ENCODE measurements around the gene DDN. TPM values are rescaled to one million over a fixed set of nuclear protein-coding genes. Genes with fewer than 3 reads are reported as not detected.

Gene DDN
- total RNA-seq, 2 donors from 2014 or later: 0.14 TPM; not detected in 1

DNA sequence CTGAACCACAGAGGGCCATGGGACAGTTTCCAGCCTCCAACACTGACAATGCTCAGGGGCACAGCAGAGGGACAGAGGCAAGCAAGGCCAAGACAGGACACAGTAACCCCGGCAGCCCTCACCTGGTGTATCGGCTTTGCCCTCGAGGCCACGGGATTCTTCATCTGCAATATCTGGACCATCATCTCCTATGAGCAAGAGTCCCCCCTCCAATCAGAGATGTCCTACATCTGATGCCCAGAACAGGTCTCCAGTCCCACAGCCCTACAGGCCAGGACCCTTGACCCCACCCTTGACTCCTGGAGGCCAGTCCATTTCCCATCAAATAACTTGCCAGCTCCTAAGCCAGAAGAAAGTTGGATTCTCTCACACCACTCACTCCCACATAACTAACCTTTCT lies 44.1 kb upstream of the DDN start:
- DNase-seq (ENCODE audit: low spot score) (no peak), ATAC-seq (ENCODE audit: insufficient number of reproducible peaks, low FRiP score, low read depth) (no peak)
- Histone ChIP-seq H3K27ac (no peak overlapping the region), H3K4me1 (ENCODE audit: control insufficient read depth in 1 of 2, low read depth in 2 of 2) (no peaks in the 10 kb centered on the region), H3K36me3 (peaks cover 95% of the 10 kb centered on the region), H3K27me3 (replicated peaks; ENCODE audit: insufficient read depth) (no peaks in the 10 kb centered on the region), H3K9me3 (no peaks in the 10 kb centered on the region), H3K4me3 (no peak overlapping the region)
- TF ChIP-seq, protein P1, sequence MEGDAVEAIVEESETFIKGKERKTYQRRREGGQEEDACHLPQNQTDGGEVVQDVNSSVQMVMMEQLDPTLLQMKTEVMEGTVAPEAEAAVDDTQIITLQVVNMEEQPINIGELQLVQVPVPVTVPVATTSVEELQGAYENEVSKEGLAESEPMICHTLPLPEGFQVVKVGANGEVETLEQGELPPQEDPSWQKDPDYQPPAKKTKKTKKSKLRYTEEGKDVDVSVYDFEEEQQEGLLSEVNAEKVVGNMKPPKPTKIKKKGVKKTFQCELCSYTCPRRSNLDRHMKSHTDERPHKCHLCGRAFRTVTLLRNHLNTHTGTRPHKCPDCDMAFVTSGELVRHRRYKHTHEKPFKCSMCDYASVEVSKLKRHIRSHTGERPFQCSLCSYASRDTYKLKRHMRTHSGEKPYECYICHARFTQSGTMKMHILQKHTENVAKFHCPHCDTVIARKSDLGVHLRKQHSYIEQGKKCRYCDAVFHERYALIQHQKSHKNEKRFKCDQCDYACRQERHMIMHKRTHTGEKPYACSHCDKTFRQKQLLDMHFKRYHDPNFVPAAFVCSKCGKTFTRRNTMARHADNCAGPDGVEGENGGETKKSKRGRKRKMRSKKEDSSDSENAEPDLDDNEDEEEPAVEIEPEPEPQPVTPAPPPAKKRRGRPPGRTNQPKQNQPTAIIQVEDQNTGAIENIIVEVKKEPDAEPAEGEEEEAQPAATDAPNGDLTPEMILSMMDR (IDR thresholded peaks at IDR 0.05): no peak

DNA sequence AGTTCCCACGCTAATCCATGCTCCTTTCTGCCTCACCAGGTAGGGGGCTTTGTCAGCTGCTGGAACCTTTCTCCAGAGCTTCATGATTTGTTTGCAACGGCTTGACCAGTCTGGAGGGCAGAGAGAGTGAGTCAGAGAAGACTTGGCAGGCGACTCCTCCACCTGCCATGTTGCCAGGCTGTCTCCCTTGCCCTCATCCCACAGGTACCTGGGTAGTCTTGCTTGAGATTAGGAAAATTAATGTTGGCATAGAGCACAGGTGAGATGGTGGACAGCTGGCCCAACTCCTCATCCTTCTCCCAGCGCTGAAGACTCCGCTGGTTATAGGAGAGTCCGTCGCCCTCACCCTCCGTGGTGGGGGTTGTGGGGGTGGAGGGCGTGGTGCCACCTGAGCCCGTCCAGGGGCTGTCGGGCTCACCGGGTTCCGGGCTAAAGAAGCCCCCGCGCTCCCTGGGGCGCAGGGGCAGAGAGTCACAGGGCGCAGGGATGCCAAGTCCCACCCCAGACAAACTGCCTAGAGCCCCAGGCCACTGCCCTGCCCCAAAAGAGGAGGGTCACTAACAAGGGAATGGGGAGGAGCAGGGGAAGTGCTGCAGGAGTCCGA lies 42.8 kb upstream of the DDN start:
- TF ChIP-seq, protein P1 (IDR thresholded peaks at IDR 0.05): no peak
- Histone ChIP-seq H3K4me3 (no peak overlapping the region), H3K27me3 (replicated peaks; ENCODE audit: insufficient read depth) (no peaks in the 10 kb centered on the region), H3K4me1 (ENCODE audit: control insufficient read depth in 1 of 2, low read depth in 2 of 2) (no peaks in the 10 kb centered on the region), H3K9me3 (no peaks in the 10 kb centered on the region), H3K36me3 (peaks cover 96% of the 10 kb centered on the region), H3K27ac (no peak overlapping the region)
- DNase-seq (ENCODE audit: low spot score) (no peak), ATAC-seq (ENCODE audit: insufficient number of reproducible peaks, low FRiP score, low read depth) (no peak)

DNA sequence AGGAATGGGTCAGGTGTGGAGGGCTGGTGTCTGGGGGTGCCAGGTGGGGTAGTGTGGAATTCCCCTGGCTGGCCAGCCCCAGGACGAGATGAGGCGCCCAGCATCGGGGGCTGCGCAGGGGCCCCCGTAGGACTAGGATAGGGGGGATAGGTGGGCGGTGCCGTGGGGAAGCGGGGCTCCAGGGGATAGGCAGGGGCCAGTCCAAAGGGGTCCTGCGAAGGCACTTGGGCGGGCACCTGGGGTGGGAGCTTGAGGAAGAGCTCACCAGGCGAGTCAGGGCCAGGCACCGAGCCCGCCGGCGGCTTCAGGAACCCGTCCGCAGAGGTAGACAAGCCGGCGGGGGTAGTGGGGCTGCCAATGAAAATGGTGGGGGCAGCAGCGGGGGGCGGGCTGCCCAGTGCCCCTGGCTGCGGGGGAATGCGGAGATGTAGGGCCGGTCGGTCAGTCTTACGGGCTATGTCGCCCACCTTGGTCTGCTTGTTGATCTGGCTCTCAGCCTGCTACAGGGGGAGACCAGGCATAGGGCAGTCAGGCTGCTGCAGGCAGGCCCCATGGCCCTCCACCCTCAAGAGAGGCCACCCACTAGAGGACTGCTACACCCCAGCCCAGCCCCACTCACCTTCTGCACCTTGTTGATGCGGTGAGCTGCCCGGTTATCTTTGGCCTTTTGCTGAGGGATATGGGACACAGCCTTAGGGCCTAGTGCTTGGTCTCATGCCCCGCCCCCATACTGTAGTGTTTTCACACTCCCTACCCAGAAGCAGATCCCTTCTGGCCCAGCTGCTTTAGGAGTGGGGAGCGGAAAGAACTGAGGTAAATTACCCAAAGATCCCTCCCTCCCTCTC lies 42.1 kb upstream of the DDN start:
- no peak for ATAC-seq (ENCODE audit: insufficient number of reproducible peaks, low FRiP score, low read depth)
- DNase-seq (ENCODE audit: low spot score): no peak
- Histone ChIP-seq H3K4me1 (ENCODE audit: control insufficient read depth in 1 of 2, low read depth in 2 of 2) (no peaks in the 10 kb centered on the region), H3K27ac (no peak overlapping the region), H3K36me3 (peaks cover 94% of the 10 kb centered on the region), H3K27me3 (replicated peaks; ENCODE audit: insufficient read depth) (no peaks in the 10 kb centered on the region), H3K4me3 (no peak overlapping the region), H3K9me3 (no peaks in the 10 kb centered on the region)
- TF ChIP-seq, protein P1 (IDR thresholded peaks at IDR 0.05): no peak

DNA sequence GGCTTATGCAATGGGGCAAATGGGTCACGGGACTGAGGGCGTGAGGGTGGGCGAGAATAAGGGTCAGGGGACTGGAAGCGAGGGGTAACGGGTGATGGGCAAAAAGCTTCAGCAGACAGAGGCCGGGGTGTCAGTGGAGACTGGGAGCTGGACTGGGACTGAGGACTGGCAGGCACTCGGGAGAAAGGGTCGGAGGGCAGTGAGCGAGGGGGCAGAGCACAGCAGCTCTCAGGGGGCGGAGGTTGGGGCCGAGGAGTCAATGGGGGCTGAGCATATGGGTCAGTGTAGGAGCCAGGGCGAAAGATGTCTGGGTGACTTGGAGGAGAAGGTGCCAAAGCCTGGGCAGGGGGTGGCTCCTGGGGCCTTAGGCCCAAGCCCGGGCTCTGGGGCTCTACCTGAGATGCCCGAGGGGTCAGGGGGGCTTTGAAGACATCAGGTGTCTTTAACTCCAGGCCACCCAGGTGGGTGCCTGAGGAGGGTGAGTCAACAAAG lies 41.2 kb upstream of the DDN start:
- H3K27me3 ChIP-seq (replicated peaks; ENCODE audit: insufficient read depth): no peaks in the 10 kb centered on the region
- DNase-seq (ENCODE audit: low spot score) (no peak), ATAC-seq (ENCODE audit: insufficient number of reproducible peaks, low FRiP score, low read depth) (no peak)
- H3K4me1 ChIP-seq (ENCODE audit: control insufficient read depth in 1 of 2, low read depth in 2 of 2): no peaks in the 10 kb centered on the region
- TF ChIP-seq, protein P1 (IDR thresholded peaks at IDR 0.05): no peak
- H3K27ac ChIP-seq: no peak overlapping the region
- peaks cover 85% of the 10 kb centered on the region for H3K36me3 ChIP-seq
- H3K4me3 ChIP-seq: no peak overlapping the region
- H3K9me3 ChIP-seq: no peaks in the 10 kb centered on the region
